ENCODE measurements around the gene SYTL1. TPM values are rescaled to one million over a fixed set of nuclear protein-coding genes. Genes with fewer than 3 reads are reported as not detected.

SYTL1 gene
- total RNA-seq, 1 donor from 2014 or later = 8.2 TPM

- no peak for DNase-seq (ENCODE audit: low spot score)
Observed at GRCh38 chr1:27318136-27318535, 23.7 kb upstream of the SYTL1 start.

GRCh38 chr1:27318596-27318995, 23.2 kb upstream of the SYTL1 start:
- peak; percentile 61 for DNase-seq (ENCODE audit: low spot score)

- peak; percentile 98 for DNase-seq (ENCODE audit: low spot score)
Observed at GRCh38 chr1:27321813-27322568, 19.8 kb upstream of the SYTL1 start, which contains the start of gene TMEM222. TSS of gene TMEM222 (plus strand) at chr1:27322163. CDS start at chr1:27322198, 35 bp downstream.

DNA sequence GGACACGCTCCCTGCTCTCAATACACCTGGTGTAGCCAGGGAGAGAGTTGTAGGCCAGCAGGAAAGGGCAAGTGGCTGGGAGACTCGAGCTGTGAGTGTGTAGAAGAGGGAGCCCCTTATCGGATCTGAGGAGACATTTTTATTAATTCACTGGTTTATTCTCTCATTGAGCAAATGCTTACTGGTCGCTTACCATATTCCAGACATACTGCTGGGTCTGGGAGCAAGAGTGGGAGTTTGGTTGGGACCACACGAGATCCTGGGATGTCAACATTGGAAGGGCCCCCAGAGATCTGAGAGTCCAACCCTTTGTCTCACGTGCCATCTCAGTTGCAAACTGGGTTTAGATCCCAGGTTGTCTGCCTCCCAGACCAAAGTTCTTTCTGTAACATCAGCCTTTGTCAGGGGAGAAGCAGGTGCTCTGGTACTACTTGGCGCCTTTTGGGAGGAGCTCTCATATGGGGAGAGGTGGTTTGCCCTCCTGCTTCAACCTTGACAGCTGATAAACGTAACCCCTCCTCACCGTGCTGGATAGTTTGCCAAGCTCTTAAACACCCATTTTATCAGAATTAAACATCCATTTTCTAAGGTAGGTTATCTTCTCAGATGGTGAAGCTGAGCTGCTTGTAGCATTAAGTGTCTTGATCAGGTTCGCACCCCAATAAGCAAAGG, 19.1 kb upstream of the SYTL1 start:
- DNase-seq (ENCODE audit: low spot score) = no peak

GRCh38 chr1:27325286-27325685, 16.5 kb upstream of the SYTL1 start:
- no peak for DNase-seq (ENCODE audit: low spot score)

GRCh38 chr1:27327964-27328363, 13.9 kb upstream of the SYTL1 start:
- DNase-seq (ENCODE audit: low spot score) = no peak

DNA sequence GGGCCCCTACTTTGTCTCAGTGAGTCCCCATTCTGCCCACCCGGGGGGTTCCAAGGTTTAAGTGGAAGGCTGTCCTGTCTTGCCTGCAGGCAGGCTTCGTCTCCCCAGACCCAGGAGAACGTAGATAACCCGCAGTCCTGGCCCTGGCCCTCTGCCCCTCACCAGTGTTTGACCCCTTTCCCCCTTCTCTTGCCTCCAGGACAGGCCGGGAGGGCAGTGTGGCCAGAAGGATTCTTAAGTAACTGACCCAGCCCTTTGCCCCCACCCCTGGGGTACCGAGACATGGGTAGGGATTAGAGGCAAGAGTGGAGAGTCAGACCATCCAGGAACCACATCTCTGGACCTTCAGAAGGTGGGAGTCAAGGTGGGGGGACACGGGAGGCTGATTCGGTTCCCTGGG, 11.0 kb upstream of the SYTL1 start:
- DNase-seq (ENCODE audit: low spot score) = no peak

DNA sequence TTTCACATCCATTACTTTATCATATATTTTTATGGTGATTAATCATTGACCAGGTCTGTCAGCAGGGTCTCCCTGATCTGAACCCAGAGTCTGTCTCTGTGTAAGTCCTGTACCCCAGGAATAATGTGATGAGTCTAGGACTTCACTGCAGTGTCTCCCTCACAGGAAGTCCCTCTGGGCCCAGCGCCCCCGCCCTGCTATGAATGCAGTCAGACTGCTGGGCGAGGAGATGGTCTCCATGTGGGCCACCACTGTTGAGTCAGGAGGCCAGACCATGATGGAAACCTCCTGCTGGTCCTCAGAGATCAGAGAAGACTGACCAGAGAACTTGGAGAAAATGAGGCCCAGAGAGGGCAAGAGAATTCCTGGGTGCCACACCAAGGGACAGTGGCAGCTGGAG, 10.4 kb upstream of the SYTL1 start:
- DNase-seq (ENCODE audit: low spot score) = no peak

- no peak for DNase-seq (ENCODE audit: low spot score)
Observed at GRCh38 chr1:27331922-27332321, 9.9 kb upstream of the SYTL1 start.

GRCh38 chr1:27332536-27333281, 9.1 kb upstream of the SYTL1 start:
- DNase-seq (ENCODE audit: low spot score) = no peak

GRCh38 chr1:27333717-27334279, 8.0 kb upstream of the SYTL1 start:
- DNase-seq (ENCODE audit: low spot score) = no peak

DNA sequence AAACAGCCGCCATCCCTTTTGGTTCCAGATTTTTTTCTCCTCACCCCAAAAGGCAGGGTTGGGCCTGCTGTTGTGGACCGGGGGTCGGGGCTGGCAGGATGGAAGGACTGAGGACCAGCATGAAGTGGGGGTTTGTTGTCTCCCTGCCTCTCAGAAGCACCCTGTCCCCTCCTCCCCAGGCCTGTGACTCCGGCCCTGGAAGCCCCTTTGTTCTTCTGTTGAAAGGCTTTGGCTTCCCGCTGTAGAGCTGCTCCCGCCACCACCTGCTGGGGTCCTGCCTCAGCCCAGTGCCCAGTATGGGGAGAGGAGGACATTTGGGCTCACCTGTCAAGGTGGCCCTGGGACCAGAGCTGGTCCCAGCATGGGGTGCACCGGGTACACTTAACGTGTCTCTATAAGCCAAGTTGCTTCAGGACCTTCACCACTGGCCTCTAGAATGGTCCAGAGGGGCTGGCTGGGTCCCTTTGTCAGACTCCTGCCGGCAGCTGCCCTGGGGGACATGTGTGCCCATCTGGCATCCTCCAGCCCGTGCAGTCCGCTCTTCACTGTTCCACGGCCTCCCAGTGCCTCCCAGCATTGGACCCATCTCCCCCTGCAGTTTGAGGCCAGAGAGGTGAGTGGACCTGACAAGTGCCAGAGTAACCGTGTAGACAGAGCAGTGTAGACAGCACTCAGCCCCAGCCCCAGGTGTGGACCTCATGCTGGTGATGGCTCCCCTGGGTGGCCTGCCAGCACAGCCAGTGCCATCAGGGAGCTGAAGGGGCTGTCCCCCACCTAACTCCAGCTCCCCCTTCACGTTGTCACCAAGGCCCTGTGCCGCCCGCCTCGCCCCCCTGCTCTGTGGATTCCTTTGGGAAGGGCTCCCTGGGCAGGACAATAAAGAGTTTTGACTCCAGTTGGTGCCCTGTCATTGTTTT, 6.1 kb upstream of the SYTL1 start:
- DNase-seq (ENCODE audit: low spot score) = no peak

DNA sequence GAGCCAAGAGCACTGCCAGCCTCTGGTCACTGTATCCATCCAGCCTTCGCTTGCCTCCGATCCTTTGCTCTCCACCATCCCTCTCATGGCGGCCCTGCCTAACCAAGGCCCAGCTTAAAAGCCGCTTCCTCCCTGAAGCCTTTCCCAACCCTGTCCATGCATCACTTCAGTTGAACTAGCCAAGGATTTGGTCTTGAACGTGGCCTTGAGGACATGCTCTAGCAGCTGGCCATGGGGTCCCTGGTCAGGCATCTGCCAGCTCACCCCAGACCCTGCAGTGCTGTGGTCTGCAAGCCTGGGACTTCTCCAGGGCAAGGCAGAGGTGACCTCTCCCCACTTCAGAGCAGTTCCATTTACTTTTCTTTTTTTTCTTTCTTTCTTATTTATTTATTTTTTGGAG, 5.1 kb upstream of the SYTL1 start:
- no peak for DNase-seq (ENCODE audit: low spot score)

- no peak for DNase-seq (ENCODE audit: low spot score)
Observed at GRCh38 chr1:27338751-27339150, 3.1 kb upstream of the SYTL1 start.

DNA sequence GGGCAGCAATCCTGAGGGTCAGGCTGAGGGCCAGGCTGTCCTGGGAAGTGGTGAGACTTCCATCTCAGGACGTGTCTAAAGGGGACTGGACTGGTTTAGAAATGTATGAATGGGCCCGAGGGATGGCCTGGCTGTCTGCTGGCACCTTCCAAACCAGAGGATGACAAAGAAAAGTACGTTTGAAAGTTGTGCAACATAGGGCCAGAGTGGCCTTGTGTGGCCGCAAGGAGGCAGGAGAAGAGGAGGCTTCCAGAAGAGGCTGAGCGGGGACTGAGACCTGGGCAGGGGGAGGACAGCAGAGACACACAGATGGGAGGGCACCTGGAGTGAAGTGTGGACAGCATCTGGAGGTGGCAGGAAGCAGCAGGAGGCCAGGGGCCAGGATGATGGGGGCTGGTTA, 2.6 kb upstream of the SYTL1 start:
- no peak for DNase-seq (ENCODE audit: low spot score)

- DNase-seq (ENCODE audit: low spot score) = no peak
Observed at GRCh38 chr1:27342391-27342777, 562 bp downstream of the SYTL1 start.

- peak; percentile 58 for DNase-seq (ENCODE audit: low spot score)
Observed at GRCh38 chr1:27342778-27343638, 1.2 kb downstream of the SYTL1 start.

DNA sequence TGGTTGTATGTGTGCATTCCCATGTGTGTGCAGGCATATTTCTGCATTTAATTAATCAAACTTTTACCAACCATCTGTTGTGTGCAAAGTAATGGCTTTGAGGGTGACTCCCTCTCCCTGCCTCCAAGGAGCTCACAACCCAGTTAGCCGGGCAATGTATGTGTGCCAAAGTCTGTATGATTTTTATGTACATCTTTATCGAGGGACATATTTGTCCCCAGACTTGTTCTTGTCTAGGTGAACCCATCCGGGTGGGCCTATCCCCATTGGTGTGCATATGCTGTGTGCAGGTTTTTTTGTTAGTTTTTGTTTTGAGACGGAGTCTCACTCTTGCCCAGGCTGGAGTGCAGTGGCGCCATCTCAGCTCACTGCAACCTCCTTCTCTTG, 1.8 kb downstream of the SYTL1 start:
- DNase-seq (ENCODE audit: low spot score) = no peak

DNA sequence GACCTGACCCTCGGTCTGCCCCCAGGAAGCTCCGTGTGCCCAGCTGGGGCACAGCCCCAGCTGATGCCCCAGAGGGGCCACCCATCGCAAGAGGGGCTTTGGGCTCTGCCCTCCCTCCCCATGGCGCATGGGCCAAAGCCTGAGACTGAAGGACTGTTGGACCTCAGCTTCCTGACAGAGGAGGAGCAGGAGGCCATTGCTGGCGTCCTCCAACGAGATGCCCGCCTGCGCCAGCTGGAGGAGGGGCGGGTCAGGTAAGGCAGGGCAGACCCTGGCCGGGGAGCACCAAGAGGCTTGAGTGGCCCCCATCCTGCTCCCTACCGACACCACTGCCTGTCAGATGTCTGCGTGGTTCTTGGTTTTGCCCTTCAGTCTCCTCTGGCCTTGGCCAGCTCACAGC, 3.5 kb downstream of the SYTL1 start:
- DNase-seq (ENCODE audit: low spot score) = no peak

DNA sequence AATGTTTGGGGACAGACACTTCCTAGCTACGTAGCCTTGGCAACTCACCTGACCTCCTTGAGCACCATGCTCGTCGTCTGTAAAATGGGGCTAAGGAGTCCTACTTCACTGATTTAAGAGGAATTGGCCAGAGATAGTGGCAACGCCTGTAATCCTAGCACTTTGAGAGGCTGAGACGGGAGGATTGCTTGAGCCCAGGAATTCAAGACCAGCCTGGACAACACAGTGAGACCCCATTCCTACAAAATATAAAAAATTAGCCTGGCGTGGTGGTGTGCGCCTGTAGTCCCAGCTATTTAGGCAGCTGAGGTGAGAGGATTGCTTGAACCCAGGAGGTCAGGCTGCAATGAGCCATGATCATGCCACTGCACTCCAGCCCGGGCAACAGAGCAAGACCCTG, 4.5 kb downstream of the SYTL1 start:
- no peak for DNase-seq (ENCODE audit: low spot score)

Measured in umbilical cord (tissue), 2 donors.